Activated T-cell treated with anti-CD3 and anti-CD28 coated beads, Interleukin-2, amount 50 U/mL, for 4 hours (primary cell): Measurements from ENCODE around the gene ENDOD1. TPM values are rescaled to one million over a fixed set of nuclear protein-coding genes. Genes with fewer than 3 reads are reported as not detected.
A peak's percentile ranks its signal among the peaks of the same experiment; 100 is the strongest.

Experiments
- ATAC-seq, 2 donors: fragments of 200-7000 bp; cut with Tn5 transposase; one replicate each; pipeline ENCODE4 v1.10.0; 2021
- DNase-seq: peaks from one replicate; pipeline ENCODE4 v3.0.0-alpha.2; 2020
- H3K27me3 Mint-ChIP-seq: one replicate; pipeline ENCODE4 v1.8.0; 2021; ENCODE audit warnings: low read depth, mixed read lengths
- H3K36me3 Mint-ChIP-seq: one replicate; pipeline ENCODE4 v1.8.0; 2022; ENCODE audit warnings: mixed read lengths; ENCODE audit not compliant: insufficient read depth
- H3K4me1 Mint-ChIP-seq: one replicate; pipeline ENCODE4 v1.8.0; 2021; ENCODE audit warnings: low read depth, mixed read lengths
- H3K4me3 Mint-ChIP-seq: one replicate; pipeline ENCODE4 v1.8.0; 2021; ENCODE audit warnings: mild to moderate bottlenecking, moderate library complexity, mixed read lengths
- H3K9me3 Mint-ChIP-seq: one replicate; pipeline ENCODE4 v1.8.0; 2021; ENCODE audit warnings: mixed read lengths
- total RNA-seq, 3 donors: library from RNA; stranded (reverse); gene quantifications; one replicate each; pipeline ENCODE4 v1.2.1, GENCODE V29; 2021

Gene ENDOD1
- total RNA-seq, 3 donors from 2014 or later, result 15.1 to 30.4 (median 21.0) TPM

- DNase-seq (peak; percentile 89), ATAC-seq (peak; percentile 89 to 90)
- Mint-ChIP-seq H3K36me3 (no peaks in the 10 kb centered on the region), H3K9me3 (no peaks in the 10 kb centered on the region), H3K4me1 (peaks cover 39% of the 10 kb centered on the region), H3K27me3 (no peaks in the 10 kb centered on the region), H3K4me3 (peak overlapping the region; percentile 84)
Observed at GRCh38 chr11:95150956-95151684, 61.5 kb downstream of the ENDOD1 start.

GRCh38 chr11:95152876-95153856 is 63.5 kb downstream of the ENDOD1 start:
- ATAC-seq (peak; percentile 22 to 49), DNase-seq (no peak)
- Mint-ChIP-seq H3K27me3 (no peaks in the 10 kb centered on the region), H3K36me3 (peaks cover 2% of the 10 kb centered on the region), H3K4me1 (peaks cover 49% of the 10 kb centered on the region), H3K4me3 (peak overlapping the region; percentile 84), H3K9me3 (no peaks in the 10 kb centered on the region)

- Mint-ChIP-seq H3K27me3 (no peaks in the 10 kb centered on the region), H3K36me3 (peaks cover 3% of the 10 kb centered on the region), H3K9me3 (no peaks in the 10 kb centered on the region), H3K4me3 (peak overlapping the region; percentile 84), H3K4me1 (peaks cover 52% of the 10 kb centered on the region)
- ATAC-seq (no peak), DNase-seq (no peak)
Observed at GRCh38 chr11:95153857-95154246, 64.2 kb downstream of the ENDOD1 start.

- DNase-seq (peak; percentile 58), ATAC-seq (no peak)
- H3K36me3 Mint-ChIP-seq, result peaks cover 3% of the 10 kb centered on the region
- no peaks in the 10 kb centered on the region for H3K27me3 Mint-ChIP-seq
- no peaks in the 10 kb centered on the region for H3K9me3 Mint-ChIP-seq
- peaks cover 52% of the 10 kb centered on the region for H3K4me1 Mint-ChIP-seq
- no peak overlapping the region for H3K4me3 Mint-ChIP-seq
Observed at GRCh38 chr11:95154514-95154913, 64.9 kb downstream of the ENDOD1 start.

GRCh38 chr11:95155385-95155784 is 65.7 kb downstream of the ENDOD1 start:
- Mint-ChIP-seq H3K4me1 (peaks cover 50% of the 10 kb centered on the region), H3K27me3 (no peaks in the 10 kb centered on the region), H3K9me3 (no peaks in the 10 kb centered on the region), H3K4me3 (no peak overlapping the region), H3K36me3 (peaks cover 6% of the 10 kb centered on the region)
- ATAC-seq (no peak), DNase-seq (no peak)

GRCh38 chr11:95156133-95156721 is 66.6 kb downstream of the ENDOD1 start:
- Mint-ChIP-seq H3K4me1 (peaks cover 49% of the 10 kb centered on the region), H3K4me3 (no peak overlapping the region), H3K27me3 (no peaks in the 10 kb centered on the region), H3K36me3 (peaks cover 7% of the 10 kb centered on the region), H3K9me3 (no peaks in the 10 kb centered on the region)
- DNase-seq (no peak), ATAC-seq (no peak)

- Mint-ChIP-seq H3K9me3 (no peaks in the 10 kb centered on the region), H3K4me1 (peaks cover 42% of the 10 kb centered on the region), H3K27me3 (no peaks in the 10 kb centered on the region), H3K36me3 (peaks cover 10% of the 10 kb centered on the region), H3K4me3 (no peak overlapping the region)
- ATAC-seq (no peak), DNase-seq (no peak)
Observed at GRCh38 chr11:95156916-95157541, 67.4 kb downstream of the ENDOD1 start.

GRCh38 chr11:95157824-95158223 is 68.2 kb downstream of the ENDOD1 start:
- Mint-ChIP-seq H3K9me3 (no peaks in the 10 kb centered on the region), H3K36me3 (peaks cover 10% of the 10 kb centered on the region), H3K27me3 (no peaks in the 10 kb centered on the region), H3K4me3 (no peak overlapping the region), H3K4me1 (peaks cover 38% of the 10 kb centered on the region)
- DNase-seq (no peak), ATAC-seq (no peak)

GRCh38 chr11:95161248-95161647 is 71.6 kb downstream of the ENDOD1 start:
- Mint-ChIP-seq H3K4me3 (no peak overlapping the region), H3K36me3 (peaks cover 10% of the 10 kb centered on the region), H3K27me3 (no peaks in the 10 kb centered on the region)

GRCh38 chr11:95163106-95163505 is 73.5 kb downstream of the ENDOD1 start:
- DNase-seq, result no peak
- no peak overlapping the region for H3K4me3 Mint-ChIP-seq
- H3K4me1 Mint-ChIP-seq, result peaks cover 19% of the 10 kb centered on the region
- no peaks in the 10 kb centered on the region for H3K27me3 Mint-ChIP-seq
- H3K9me3 Mint-ChIP-seq, result no peaks in the 10 kb centered on the region
- H3K36me3 Mint-ChIP-seq, result peaks cover 13% of the 10 kb centered on the region
- peak in 1 of 2 donors; percentile 28 for ATAC-seq

More at GRCh38 chr11:95161248-95161647, 71.6 kb downstream of the ENDOD1 start:
- no peaks in the 10 kb centered on the region for H3K9me3 Mint-ChIP-seq
- peaks cover 31% of the 10 kb centered on the region for H3K4me1 Mint-ChIP-seq
- DNase-seq (no peak), ATAC-seq (no peak)

- H3K27me3 Mint-ChIP-seq, result no peaks in the 10 kb centered on the region
- peaks cover 15% of the 10 kb centered on the region for H3K4me1 Mint-ChIP-seq
- no peak for DNase-seq
- peaks cover 12% of the 10 kb centered on the region for H3K36me3 Mint-ChIP-seq
- no peaks in the 10 kb centered on the region for H3K9me3 Mint-ChIP-seq
- ATAC-seq, result no peak
- no peak overlapping the region for H3K4me3 Mint-ChIP-seq
Observed at GRCh38 chr11:95165638-95166037, 76.0 kb downstream of the ENDOD1 start.

- peaks cover 8% of the 10 kb centered on the region for H3K36me3 Mint-ChIP-seq
Observed at GRCh38 chr11:95166781-95167180, 77.1 kb downstream of the ENDOD1 start.

GRCh38 chr11:95170294-95170693 is 80.6 kb downstream of the ENDOD1 start:
- H3K4me1 Mint-ChIP-seq, result no peaks in the 10 kb centered on the region
- H3K9me3 Mint-ChIP-seq, result no peaks in the 10 kb centered on the region
- no peak overlapping the region for H3K4me3 Mint-ChIP-seq
- H3K36me3 Mint-ChIP-seq, result peaks cover 9% of the 10 kb centered on the region
- H3K27me3 Mint-ChIP-seq, result no peaks in the 10 kb centered on the region
- no peak for DNase-seq
- ATAC-seq, result no peak

More at GRCh38 chr11:95166781-95167180, 77.1 kb downstream of the ENDOD1 start:
- Mint-ChIP-seq H3K4me3 (no peak overlapping the region), H3K9me3 (no peaks in the 10 kb centered on the region), H3K4me1 (peaks cover 15% of the 10 kb centered on the region), H3K27me3 (no peaks in the 10 kb centered on the region)
- ATAC-seq (no peak), DNase-seq (no peak)
